Duodenal mucosa (tissue), 2 donors: ENCODE results near the gene RPS19BP1.

Source experiments
- H3K27ac ChIP-seq: one replicate; pipeline ENCODE4 v1.7.0; 2013; ENCODE audit warnings: low read depth, low read length
- H3K27me3 ChIP-seq, 2 donors: one replicate each; pipeline ENCODE4 v1.7.0; 2013; ENCODE audit warnings: low read length in 2 of 2, control low read depth in 1 of 2; ENCODE audit not compliant: insufficient read depth in 2 of 2, control insufficient read depth in 1 of 2
- H3K36me3 ChIP-seq, 2 donors: one replicate each; pipeline ENCODE4 v1.7.0; 2013; ENCODE audit warnings: low read length in 2 of 2, control low read depth in 1 of 2; ENCODE audit not compliant: insufficient read depth in 2 of 2, control insufficient read depth in 1 of 2
- H3K4me1 ChIP-seq, 2 donors: one replicate each; pipeline ENCODE4 v1.7.0; 2013; ENCODE audit warnings: low read length in 2 of 2, control low read depth in 1 of 2; ENCODE audit not compliant: insufficient read depth in 2 of 2, control insufficient read depth in 1 of 2
- H3K4me3 ChIP-seq, 2 donors: one replicate each; pipeline ENCODE4 v1.7.0; 2013; ENCODE audit warnings: low read length in 2 of 2, low read depth in 1 of 2
- H3K9ac ChIP-seq, 2 donors: one replicate each; pipeline ENCODE4 v1.7.0; 2013; ENCODE audit warnings: low read length in 2 of 2, low read depth in 1 of 2
- H3K9me3 ChIP-seq, 2 donors: one replicate each; pipeline ENCODE4 v1.7.0; 2013; ENCODE audit warnings: low read length in 2 of 2, control low read depth in 1 of 2; ENCODE audit not compliant: control insufficient read depth in 1 of 2

The RPS19BP1 gene

DNA sequence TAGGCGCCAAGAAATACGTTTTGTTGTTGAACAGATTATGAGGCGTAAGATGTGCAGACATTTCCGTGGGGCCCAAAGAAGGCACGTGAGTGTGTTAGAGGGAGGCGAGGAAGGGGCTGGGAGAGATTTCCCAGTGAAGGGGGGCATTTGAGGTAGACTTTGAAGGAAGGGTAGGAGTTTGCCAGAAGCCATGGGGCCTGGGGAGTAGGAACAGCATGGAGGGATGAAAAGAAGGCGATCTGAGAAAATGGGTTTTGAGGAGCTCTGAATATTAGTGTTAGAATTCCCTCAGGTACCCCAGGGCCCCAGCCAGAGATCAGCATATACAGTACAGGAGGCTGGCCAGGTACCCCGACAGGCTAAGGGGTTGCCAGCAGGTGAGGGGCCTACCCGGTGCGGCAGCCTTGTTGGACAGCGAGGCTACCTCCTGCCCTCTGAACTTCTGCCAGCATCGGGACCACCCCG lies 30.9 kb downstream of the RPS19BP1 start:
- no peaks in the 10 kb centered on the region for H3K27me3 ChIP-seq
- peaks cover 23 to 28% of the 10 kb centered on the region in 2 donors for H3K4me1 ChIP-seq
- H3K9ac ChIP-seq = peak overlapping the region; percentile 52 to 74
- H3K27ac ChIP-seq = peak overlapping the region; percentile 44
- peak overlapping the region; percentile 84 to 93 for H3K4me3 ChIP-seq
- peaks cover 22 to 27% of the 10 kb centered on the region in 2 donors for H3K36me3 ChIP-seq
- no peaks in the 10 kb centered on the region for H3K9me3 ChIP-seq

DNA sequence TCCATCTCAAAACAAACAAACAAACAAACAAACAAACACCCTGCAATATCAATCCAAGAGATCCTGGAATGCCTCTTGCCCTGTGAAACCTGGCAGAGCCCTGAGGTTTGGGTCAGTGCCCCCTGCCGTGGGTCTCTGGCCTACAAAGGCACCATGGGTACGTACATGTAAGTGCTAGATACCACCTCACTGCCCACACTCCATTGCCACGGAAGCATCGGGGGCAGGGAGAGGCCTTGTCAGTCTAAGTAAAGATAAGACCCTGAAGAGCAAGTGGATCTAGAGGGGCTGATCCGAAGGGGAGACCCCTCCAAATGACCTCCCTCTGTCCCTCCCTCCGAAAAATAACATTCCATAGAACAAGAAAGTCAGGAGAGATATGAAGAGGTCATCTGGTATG lies 32.4 kb downstream of the RPS19BP1 start:
- Histone ChIP-seq H3K9me3 (no peaks in the 10 kb centered on the region), H3K4me1 (peaks cover 27 to 31% of the 10 kb centered on the region in 2 donors), H3K36me3 (peaks cover 8 to 11% of the 10 kb centered on the region in 2 donors), H3K9ac (no peak overlapping the region), H3K4me3 (no peak overlapping the region), H3K27me3 (no peaks in the 10 kb centered on the region), H3K27ac (no peak overlapping the region)

GRCh38 chr22:39498802-39499201 lies 33.7 kb downstream of the RPS19BP1 start:
- Histone ChIP-seq H3K9me3 (no peaks in the 10 kb centered on the region), H3K27ac (no peak overlapping the region), H3K4me1 (peaks cover 26 to 29% of the 10 kb centered on the region in 2 donors), H3K4me3 (no peak overlapping the region), H3K36me3 (no peaks in the 10 kb centered on the region), H3K27me3 (no peaks in the 10 kb centered on the region), H3K9ac (no peak overlapping the region)

GRCh38 chr22:39498368-39498767 lies 34.2 kb downstream of the RPS19BP1 start:
- Histone ChIP-seq H3K27me3 (no peaks in the 10 kb centered on the region), H3K27ac (no peak overlapping the region), H3K9me3 (no peaks in the 10 kb centered on the region), H3K4me1 (peaks cover 22 to 25% of the 10 kb centered on the region in 2 donors), H3K36me3 (no peaks in the 10 kb centered on the region), H3K4me3 (no peak overlapping the region), H3K9ac (no peak overlapping the region)

DNA sequence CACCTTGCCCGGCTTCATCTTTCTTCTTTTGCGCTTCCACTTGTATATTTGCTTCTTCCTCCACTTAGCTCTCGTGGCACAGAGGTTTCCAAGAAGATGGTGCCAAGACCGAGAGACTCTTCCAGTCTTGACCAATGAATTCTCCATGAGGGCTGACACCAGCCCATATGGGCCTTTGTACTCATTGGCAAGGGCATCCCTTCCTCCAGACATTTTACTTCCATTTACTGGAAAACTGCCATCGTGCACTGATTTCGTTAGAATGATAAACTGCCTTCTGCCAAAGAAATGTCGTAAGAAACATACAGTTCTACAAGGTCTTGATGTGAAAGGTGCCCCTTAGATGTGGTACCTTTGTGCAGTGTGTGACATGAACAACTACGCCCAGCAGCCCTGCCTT lies 35.1 kb downstream of the RPS19BP1 start:
- H3K4me1 ChIP-seq = peaks cover 16 to 17% of the 10 kb centered on the region in 2 donors
- H3K36me3 ChIP-seq = no peaks in the 10 kb centered on the region
- H3K4me3 ChIP-seq = no peak overlapping the region
- no peaks in the 10 kb centered on the region for H3K27me3 ChIP-seq
- no peaks in the 10 kb centered on the region for H3K9me3 ChIP-seq
- no peak overlapping the region for H3K9ac ChIP-seq
- H3K27ac ChIP-seq = no peak overlapping the region

DNA sequence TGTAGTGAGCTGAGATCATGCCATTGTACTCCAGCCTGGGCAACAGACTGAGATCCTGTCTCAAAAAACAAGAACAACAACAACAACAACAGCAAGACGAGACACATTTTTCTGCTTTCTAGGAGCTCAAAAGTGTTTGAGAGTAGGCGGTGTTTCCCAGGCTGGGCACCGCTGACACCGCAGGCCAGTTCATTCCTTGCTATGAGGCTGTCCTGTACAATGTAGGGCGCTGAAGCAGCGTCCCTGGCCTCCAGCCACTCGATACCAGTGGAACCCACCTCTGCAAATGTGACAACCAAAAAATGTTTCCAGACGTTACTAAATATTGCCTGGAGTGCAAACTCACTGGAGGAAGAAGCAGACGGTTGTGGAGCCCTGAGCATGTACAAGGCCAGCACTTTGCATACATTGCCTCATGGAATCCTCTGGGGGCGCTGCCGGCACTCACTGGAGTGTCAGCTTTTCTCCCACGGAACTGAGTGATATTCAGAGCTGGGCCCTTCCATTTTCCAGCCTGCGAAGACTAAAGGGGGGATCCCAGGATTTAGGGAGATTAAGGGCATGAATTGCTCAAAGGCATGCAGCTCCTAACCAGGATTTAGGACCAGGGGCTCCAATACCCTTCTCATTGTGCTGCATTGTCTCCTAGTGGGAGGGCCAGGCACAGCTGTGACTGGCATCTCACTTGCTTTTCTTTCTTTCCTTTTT lies 36.3 kb downstream of the RPS19BP1 start:
- Histone ChIP-seq H3K9ac (no peak overlapping the region), H3K36me3 (peaks cover 0 to 3% of the 10 kb centered on the region in 2 donors), H3K9me3 (no peaks in the 10 kb centered on the region), H3K27me3 (no peaks in the 10 kb centered on the region), H3K4me3 (no peak overlapping the region), H3K27ac (no peak overlapping the region), H3K4me1 (peaks cover 10% of the 10 kb centered on the region in 2 donors)

GRCh38 chr22:39494471-39495120 lies 38.0 kb downstream of the RPS19BP1 start:
- H3K27ac ChIP-seq = no peak overlapping the region
- peaks cover 0 to 5% of the 10 kb centered on the region in 2 donors for H3K36me3 ChIP-seq
- no peaks in the 10 kb centered on the region for H3K9me3 ChIP-seq
- no peak overlapping the region for H3K9ac ChIP-seq
- H3K27me3 ChIP-seq = no peaks in the 10 kb centered on the region
- H3K4me3 ChIP-seq = no peak overlapping the region
- H3K4me1 ChIP-seq = peaks cover 7 to 11% of the 10 kb centered on the region in 2 donors

GRCh38 chr22:39493759-39494158 lies 38.8 kb downstream of the RPS19BP1 start:
- no peak overlapping the region for H3K9ac ChIP-seq
- H3K27me3 ChIP-seq = no peaks in the 10 kb centered on the region
- peaks cover 14 to 18% of the 10 kb centered on the region in 2 donors for H3K4me1 ChIP-seq
- H3K4me3 ChIP-seq = no peak overlapping the region
- H3K9me3 ChIP-seq = no peaks in the 10 kb centered on the region
- peaks cover 0 to 8% of the 10 kb centered on the region in 2 donors for H3K36me3 ChIP-seq
- no peak overlapping the region for H3K27ac ChIP-seq

GRCh38 chr22:39492186-39492585 lies 40.4 kb downstream of the RPS19BP1 start:
- Histone ChIP-seq H3K9ac (no peak overlapping the region), H3K4me3 (no peak overlapping the region), H3K4me1 (peaks cover 14 to 18% of the 10 kb centered on the region in 2 donors), H3K36me3 (peaks cover 0 to 18% of the 10 kb centered on the region in 2 donors), H3K27me3 (no peaks in the 10 kb centered on the region), H3K27ac (no peak overlapping the region), H3K9me3 (no peaks in the 10 kb centered on the region)

- no peak overlapping the region for H3K4me3 ChIP-seq
- H3K27me3 ChIP-seq = no peaks in the 10 kb centered on the region
- H3K27ac ChIP-seq = no peak overlapping the region
- peaks cover 13 to 18% of the 10 kb centered on the region in 2 donors for H3K4me1 ChIP-seq
- no peak overlapping the region for H3K9ac ChIP-seq
- no peaks in the 10 kb centered on the region for H3K9me3 ChIP-seq
- peaks cover 0 to 18% of the 10 kb centered on the region in 2 donors for H3K36me3 ChIP-seq
Measured at GRCh38 chr22:39491696-39492095, 40.9 kb downstream of the RPS19BP1 start.
